NCI-H2107 treated with DMSO at 0.1 percent for 48 hours (cell line): ENCODE data around the gene PRSS36.
"Not testable (repeated sequence)": the region's sequence is repeated elsewhere in the genome, so short reads cannot be mapped to it uniquely, and the experiment has no call there.

Experiments
- DNase-seq: peaks from one replicate; lab custom pipeline; 2025; ENCODE audit not compliant: unreplicated experiment; lab: John Stamatoyannopoulos, UW

Gene PRSS36

GRCh38 chr16:31184888-31185287 is 35.0 kb upstream of the PRSS36 start:
- no peak for DNase-seq

- no peak for DNase-seq
Observed at GRCh38 chr16:31183432-31184428, 33.9 kb upstream of the PRSS36 start.

GRCh38 chr16:31182391-31182790 is 32.5 kb upstream of the PRSS36 start:
- DNase-seq = no peak

- DNase-seq = no peak
Observed at GRCh38 chr16:31181102-31181830, 31.4 kb upstream of the PRSS36 start.

GRCh38 chr16:31179747-31180459 is 30.0 kb upstream of the PRSS36 start, which contains the start of gene FUS:
FUS (plus strand) TSS chr16:31180139; CDS start chr16:31180215, 76 bp downstream.
- DNase-seq = peak; percentile 75

GRCh38 chr16:31179219-31179746 is 29.4 kb upstream of the PRSS36 start:
- no peak for DNase-seq

- DNase-seq = peak; percentile 90
Observed at GRCh38 chr16:31177136-31177535, 27.3 kb upstream of the PRSS36 start.

GRCh38 chr16:31170048-31170447 is 20.2 kb upstream of the PRSS36 start:
- not testable (repeated sequence) for DNase-seq

GRCh38 chr16:31168848-31169247 is 19.0 kb upstream of the PRSS36 start:
- DNase-seq = no peak

GRCh38 chr16:31167315-31167714 is 17.4 kb upstream of the PRSS36 start:
- DNase-seq = no peak

- DNase-seq = no peak
Observed at GRCh38 chr16:31157136-31157535, 7.3 kb upstream of the PRSS36 start.

- DNase-seq = not testable (repeated sequence)
Observed at GRCh38 chr16:31150976-31151375, 1.1 kb upstream of the PRSS36 start.

GRCh38 chr16:31149332-31149731 is 534 bp downstream of the PRSS36 start:
- DNase-seq = no peak

GRCh38 chr16:31148896-31149295 is 970 bp downstream of the PRSS36 start:
- no peak for DNase-seq

GRCh38 chr16:31148281-31148728 is 1.6 kb downstream of the PRSS36 start:
- no peak for DNase-seq

- DNase-seq = no peak
Observed at GRCh38 chr16:31147574-31147973, 2.3 kb downstream of the PRSS36 start.

- no peak for DNase-seq
Observed at GRCh38 chr16:31145398-31145990, 4.4 kb downstream of the PRSS36 start.

GRCh38 chr16:31144418-31144817 is 5.4 kb downstream of the PRSS36 start:
- not testable (repeated sequence) for DNase-seq

- DNase-seq = no peak
Observed at GRCh38 chr16:31143694-31144148, 6.1 kb downstream of the PRSS36 start.

- DNase-seq = no peak
Observed at GRCh38 chr16:31143011-31143693, 6.7 kb downstream of the PRSS36 start.
